SW480 (cell line): ENCODE data around the gene AMIGO2.

Experiments
- DNase-seq: peaks from one replicate; pipeline ENCODE4 v3.0.0-alpha.2; 2016; ENCODE audit warnings: low spot score

The AMIGO2 gene

GRCh38 chr12:47033789-47034555, 45.8 kb downstream of the AMIGO2 start:
- peak; percentile 37 for DNase-seq

- no peak for DNase-seq
Measured at GRCh38 chr12:47033081-47033480, 46.7 kb downstream of the AMIGO2 start.

DNA sequence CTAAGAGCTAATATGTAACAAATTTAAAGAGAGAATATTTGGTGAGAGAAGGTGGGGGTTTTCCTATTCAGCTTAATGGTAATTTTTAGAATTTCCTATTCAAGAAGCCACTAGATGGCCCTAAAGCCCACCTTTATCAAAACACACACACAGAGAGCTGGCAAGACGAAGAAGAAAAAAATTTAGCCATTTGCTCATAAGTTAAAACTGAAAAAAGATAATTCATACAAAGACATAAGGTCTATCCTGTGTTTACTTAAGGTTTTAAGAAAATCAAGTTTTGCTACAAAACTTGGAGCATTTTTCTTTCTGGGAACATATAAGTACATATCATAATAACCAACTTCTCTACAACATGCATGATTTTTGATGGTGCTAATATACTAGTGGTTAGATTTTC, 47.1 kb downstream of the AMIGO2 start:
- DNase-seq, result peak; percentile 58

- no peak for DNase-seq
Measured at GRCh38 chr12:47029903-47030302, 49.9 kb downstream of the AMIGO2 start.

DNA sequence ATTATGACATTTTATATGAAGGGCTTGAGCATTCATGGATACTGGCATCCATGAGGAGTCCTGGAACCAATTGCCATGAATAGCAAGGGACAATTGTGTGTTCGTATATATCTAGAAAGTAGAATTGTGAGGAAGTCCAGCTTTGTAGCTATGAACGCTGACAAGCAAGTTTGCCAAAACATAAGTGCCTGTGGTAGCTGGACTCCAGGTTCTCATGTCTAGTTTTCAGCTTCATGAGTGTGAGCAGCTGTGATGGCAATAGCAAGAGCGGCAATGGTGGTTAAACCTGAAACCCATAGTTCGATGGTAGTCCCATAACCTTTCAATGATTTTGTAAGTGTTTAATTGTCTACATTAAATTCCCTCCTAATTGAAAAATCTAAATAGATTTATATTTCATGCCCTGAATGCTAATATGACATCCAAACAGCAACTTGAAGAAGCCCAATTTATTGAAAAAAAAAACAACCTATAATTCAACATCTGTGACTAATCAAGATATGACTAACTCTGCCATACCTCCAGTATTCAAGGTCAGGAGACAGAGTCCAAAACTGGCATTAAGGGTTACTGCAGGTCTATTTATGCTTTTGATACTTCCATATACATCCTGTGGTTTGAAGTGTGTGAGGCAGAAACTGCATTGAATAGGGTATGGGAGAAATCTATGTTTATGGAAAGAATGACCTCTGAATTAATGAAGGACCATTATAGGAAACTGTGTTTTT, 50.6 kb downstream of the AMIGO2 start:
- DNase-seq, result no peak

- DNase-seq, result no peak
Measured at GRCh38 chr12:47028186-47028585, 51.6 kb downstream of the AMIGO2 start.
